ENCODE measurements around the gene SCN10A.

Gene SCN10A

DNA sequence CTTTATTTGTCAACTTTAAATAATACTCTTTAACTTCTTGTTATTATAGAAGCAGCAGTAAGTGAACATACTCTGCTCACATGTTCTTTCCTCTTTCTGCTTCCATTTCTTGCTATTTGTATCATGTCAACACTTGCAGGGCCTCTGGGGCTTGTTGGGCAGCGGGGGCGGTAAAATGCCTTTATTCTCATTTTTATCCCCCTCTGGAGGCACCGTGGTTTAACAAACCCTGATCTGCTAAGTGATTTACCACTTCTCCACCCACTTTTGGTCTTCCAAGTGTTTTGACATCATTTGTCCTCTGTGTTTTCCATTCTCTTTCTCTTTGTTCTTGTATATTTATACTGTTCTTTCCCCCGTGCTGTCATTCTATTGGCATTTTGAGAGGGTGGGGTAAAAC, 33.9 kb downstream of the SCN10A start:
- in situ Hi-C loops (cut with MboI; ENCODE audit: low sequenced_read_pairs), result no loop called here

DNA sequence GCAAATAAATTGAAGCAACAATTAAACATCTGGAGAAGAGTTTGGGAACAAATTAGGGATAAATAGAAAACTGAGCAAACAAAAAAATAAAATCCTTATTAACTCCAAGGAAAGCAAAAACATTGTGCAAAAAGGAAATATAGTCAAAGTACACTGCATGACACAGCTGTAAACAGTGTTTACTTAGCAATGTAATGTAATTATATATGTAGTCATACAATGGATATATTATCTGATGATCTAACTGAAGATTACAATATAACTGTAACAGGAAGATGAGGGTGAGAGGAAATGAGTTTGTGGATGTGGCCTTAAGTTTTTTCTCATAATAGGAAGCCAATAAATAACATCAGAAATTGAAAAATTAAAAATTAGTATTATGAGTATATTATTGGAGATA, 42.5 kb downstream of the SCN10A start:
- in situ Hi-C loops (cut with MboI; ENCODE audit: low sequenced_read_pairs), result no loop called here

DNA sequence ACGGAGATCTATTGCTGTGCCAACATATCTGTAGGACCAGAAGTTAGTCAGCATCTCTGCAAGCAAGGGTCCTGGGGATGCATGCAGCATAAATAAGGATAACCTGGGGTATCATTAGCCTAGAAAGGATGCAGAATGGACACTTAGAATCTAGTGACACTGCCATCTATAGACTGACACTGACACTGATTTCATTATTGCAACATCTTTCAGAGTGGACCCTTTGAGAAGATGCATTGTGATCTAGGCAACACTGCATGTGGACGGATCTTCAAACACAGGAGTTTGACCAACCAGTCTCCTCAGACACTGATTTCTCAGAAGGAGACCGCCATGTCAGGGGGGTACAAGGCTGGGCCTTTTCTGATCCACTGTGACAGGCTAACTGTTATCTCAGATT, 52.4 kb downstream of the SCN10A start:
- in situ Hi-C loops (cut with MboI; ENCODE audit: low sequenced_read_pairs), result no loop called here

DNA sequence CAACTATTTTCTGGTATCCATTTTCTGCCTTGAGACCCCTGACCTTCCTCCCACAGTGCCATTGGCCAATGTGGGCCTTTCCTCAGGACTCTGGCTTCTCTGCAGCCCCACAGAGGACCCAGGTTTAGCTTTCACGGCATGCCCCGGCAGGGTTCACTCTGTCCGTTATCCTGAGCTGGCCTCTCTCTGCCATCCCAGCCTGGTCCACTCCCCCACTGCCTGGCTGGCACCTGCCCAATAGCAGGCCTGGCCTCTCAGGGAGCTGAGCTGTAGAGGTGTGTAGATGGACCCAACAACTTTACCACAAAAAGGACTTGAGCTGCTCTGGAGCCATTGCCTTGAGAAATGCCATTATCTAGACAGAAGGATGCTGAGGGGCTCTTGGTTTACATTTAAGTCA, 57.5 kb downstream of the SCN10A start:
- in situ Hi-C loops (cut with MboI; ENCODE audit: low sequenced_read_pairs), result no loop called here

DNA sequence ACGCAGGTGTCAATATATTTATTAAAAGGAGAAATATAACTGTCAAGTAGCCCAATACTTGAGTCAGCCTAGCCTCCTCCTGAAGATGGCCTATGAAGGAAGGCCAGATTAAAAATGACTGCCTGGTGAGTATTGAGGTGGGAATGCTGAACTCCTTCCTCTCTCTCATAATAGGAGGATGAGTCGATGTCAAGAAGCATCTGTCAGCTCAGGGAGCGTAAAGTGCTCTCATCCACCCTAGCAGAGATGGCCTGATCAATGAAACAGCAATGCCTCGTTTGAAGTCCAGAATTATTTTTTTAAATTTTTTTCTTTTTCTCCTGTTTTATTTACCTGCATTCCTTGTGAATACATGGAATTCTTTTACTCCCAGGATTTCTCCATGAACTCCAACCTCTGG, 58.3 kb downstream of the SCN10A start:
- in situ Hi-C loops (cut with MboI; ENCODE audit: low sequenced_read_pairs), result no loop called here

DNA sequence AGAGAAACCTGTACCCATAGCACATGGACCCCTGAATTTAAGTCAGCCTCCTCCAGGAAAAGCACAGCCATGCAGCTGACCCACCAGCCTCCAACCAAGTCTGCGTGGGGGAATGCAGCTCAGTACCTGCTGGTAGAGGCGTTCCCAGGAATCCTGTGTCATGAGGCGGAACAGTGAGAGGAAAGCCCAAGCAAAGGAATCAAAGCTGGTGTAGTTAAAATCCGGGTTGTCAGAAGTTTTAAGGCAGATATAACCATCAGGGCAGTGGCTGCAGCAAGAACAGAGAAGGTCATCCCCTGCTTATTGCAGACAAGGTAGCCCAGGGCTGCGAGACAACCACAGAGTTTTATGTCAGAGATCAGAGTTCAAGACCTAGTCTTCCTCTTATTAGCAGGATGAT, 59.1 kb downstream of the SCN10A start:
- in situ Hi-C loops (cut with MboI; ENCODE audit: low sequenced_read_pairs), result no loop called here

DNA sequence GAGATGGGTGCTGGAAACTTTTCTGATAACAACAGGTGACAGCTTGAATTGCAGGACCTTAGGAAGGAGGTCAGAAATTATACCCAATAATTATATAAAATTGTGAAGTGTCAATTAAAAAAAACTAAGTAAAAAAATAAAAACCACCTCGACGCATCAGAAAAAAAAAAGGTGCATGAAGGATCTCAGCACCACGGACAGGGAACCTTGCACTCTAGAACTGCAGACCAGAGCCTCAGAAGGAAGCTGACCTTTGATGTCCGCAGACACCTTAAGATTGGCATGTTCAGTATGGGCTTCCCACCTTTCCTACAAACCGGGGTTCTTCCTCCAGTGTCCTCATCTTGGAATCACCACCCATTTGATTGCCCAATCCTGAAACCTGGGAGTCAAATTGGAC, 60.9 kb downstream of the SCN10A start:
- in situ Hi-C loops (cut with MboI; ENCODE audit: low sequenced_read_pairs), result no loop called here

DNA sequence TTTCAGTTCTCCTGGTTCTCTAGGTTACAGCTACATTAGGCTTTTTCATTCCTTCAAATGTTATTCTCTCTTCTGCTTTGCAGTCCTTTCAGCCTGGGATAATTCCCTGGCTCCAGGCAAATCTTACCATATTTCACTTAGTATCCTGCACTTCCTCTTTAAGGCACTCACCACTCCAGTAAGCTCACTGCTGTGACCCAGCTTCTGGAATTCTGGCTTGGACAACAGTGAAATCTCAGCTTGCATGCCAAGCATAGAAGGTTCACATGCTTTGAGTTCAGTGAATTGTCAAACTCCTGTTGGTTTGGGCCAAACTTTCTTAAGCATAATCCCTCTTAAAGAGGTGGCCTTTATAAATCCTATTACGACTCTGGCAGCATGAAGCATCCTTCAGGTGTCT, 69.4 kb downstream of the SCN10A start:
- in situ Hi-C loops (cut with MboI; ENCODE audit: low sequenced_read_pairs), result no loop called here

DNA sequence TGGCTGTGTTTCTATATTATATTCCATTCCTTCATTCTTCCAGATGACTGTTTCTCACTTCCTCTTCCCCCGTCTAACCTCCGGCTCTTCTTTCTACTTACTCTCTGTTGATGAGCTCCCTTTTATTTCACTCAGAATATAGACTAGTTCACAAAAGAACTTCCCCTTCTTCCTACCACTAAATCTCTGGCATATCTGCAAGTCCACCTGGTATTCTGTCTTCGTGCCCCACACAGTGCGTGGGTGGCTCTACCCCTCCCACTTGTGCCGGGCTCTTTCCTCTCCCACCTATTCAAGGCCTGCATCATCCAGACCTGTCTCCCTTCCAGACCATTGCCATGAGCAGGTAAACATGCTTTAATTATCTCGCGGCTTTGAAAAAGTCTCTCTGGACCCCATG, 73.0 kb downstream of the SCN10A start:
- in situ Hi-C loops (cut with MboI; ENCODE audit: low sequenced_read_pairs), result no loop called here

DNA sequence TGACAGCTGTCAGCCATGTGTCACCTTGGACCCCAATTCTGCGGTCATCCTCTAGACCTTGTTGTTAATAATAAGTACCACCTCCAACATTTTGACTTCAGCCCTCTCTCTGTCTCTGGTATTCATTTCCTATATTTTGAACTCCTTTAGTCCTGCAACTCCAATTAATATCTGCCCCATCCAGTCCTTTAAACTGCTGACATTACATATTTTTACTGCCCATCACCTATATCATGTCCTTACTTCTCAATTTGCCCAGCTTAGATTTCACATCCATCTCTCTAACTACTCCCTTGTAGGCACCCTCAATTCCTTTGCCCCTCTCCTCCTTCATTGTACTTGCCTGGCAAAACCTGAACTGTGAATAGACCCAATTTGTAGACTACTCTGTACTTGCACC, 73.5 kb downstream of the SCN10A start:
- in situ Hi-C loops (cut with MboI; ENCODE audit: low sequenced_read_pairs), result no loop called here

DNA sequence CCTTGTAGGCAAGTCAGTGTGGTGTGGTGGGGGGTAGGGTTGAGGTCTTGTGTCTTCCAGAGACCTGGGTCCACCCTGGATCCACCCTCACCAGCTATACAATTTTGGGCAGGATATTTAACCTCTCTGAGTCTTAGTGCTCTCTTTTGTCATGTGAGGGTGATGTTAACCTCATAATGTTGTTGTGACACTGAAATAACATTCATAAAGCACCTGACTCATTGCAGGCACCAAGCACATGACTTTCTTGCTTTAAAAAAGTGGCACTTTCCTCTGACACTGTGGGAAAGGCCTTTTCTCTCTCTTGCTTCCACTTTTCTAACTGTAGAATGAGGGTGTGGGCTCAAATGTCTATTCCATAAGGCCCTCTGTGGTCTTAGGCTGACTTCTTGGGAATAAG, 75.5 kb downstream of the SCN10A start:
- in situ Hi-C loops (cut with MboI; ENCODE audit: low sequenced_read_pairs), result no loop called here

DNA sequence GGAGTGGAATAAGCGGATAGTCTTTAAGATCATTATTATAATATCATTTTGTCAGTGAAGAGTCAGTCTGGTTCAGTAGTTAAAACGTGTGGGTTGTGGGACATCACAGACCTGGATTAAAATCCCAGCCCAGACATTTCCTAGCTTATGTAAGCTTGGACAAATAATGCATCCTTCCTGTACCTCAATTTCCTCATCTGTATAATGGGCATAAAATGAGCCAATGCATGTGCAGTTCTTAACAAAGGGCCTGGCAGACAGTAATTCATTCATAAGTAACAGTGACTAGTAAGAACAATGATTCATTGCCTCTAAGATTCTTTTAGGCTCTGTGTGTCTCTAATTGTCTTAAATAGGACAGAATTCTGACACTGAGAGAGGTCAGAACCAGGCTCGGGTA, 76.1 kb downstream of the SCN10A start:
- in situ Hi-C loops (cut with MboI; ENCODE audit: low sequenced_read_pairs), result no loop called here

DNA sequence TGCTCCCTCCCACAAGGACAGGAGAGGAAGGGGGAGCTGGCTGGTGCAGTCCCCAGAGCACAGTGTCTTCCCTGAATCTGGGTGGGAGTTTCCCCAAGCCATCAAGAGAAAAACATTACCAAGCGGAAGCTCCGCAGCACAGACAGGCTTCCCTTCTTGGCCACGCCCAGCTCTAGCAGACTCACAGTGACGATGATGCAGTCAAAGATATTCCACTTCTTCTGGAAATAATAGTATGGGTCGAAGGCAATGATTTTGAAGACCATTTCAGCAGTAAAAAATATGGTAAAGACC, 76.7 kb downstream of the SCN10A start:
- in situ Hi-C loops (cut with MboI; ENCODE audit: low sequenced_read_pairs), result no loop called here

DNA sequence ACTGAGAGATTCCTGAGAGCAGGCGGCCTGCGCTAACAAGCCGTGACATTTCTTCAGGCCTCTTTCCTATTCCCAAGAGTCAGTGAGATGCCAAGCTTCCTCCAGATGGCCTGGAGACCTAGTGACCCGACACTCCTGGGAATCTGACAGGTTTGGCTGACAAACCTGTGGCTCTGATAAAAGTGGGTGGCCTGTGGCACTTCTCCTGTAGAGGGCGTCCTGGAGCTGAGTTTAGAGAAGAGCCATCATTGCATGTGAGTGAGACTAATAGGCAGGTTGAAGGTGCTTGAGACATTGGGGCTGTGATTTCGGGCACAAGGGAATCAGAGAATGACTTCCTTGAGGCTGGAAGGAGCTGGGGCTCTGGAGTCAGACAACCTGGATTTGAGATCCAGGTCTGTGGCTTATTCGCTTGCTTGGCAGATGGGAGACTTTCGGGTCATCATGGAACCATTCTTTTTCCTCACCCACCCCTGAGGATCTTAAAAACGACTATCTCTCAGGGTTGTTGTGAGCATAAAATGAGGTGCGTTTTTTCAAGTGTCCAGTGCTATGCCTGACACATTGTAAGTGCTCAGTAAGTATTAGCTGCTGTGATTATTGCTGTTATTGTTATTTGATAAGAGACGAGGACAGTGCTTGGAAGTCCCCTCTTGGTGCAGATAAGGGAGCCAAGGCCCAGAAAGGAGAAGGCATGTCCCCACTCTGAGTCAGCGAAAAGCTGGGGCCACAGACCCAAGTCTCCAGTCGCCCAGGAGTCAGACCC, 77.2 kb downstream of the SCN10A start:
- in situ Hi-C loops (cut with MboI; ENCODE audit: low sequenced_read_pairs), result no loop called here

DNA sequence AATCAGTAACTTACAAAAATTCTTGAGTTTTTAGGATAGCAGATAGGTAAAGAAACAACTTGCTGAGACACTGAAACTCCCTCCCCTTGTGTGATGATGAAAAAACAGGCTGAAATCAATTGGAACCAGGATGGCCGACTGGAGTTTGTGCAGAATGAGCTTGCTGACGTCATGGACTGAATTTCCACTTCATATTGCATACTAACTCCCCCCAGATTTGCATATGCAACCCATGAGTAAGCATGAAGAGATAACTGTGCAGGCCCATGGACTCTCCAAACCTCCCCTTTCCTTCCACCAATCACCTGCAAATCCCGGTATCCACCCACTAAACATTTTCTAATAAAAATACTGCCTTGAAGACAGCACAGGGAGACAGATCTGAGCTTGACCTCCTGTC, 84.5 kb downstream of the SCN10A start:
- in situ Hi-C loops (cut with MboI; ENCODE audit: low sequenced_read_pairs), result no loop called here

DNA sequence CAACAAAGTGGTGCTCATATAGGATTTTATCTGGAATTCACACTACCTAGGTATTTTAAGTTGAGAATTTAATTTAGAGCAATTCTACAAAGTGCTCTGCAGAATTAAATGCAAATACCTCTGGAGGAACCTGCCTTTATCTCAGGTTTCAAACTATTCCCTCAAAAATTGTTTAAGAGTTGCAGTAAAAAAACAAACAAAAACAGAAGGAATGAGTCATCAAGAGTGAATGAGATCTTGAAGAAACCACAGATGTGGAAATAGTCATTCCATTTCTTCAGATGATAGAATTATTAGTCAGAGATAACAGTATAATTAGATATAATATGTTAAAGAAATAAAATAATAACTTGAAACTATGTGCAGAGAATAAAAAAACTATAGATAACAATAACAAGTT, 85.7 kb downstream of the SCN10A start:
- in situ Hi-C loops (cut with MboI; ENCODE audit: low sequenced_read_pairs), result no loop called here

DNA sequence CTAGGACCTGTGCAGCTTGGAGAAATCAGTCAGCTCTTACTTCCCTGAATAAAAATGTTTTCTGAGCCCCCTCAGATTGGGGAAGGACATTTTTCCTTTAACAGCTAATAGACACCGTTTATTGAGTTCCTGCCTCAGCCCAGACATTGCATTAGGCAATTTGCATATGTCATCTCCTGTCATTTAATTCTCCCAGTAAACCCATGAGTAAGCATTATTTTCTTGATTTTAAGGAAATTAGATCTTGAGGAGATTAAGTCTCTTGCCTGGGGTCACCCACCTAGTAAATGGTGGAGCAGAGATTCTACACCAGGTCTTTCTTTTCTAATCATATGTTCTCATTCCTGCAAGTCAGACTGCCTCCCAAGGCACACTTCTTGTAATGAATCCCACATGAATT, 88.0 kb downstream of the SCN10A start:
- in situ Hi-C loops (cut with MboI; ENCODE audit: low sequenced_read_pairs), result no loop called here

DNA sequence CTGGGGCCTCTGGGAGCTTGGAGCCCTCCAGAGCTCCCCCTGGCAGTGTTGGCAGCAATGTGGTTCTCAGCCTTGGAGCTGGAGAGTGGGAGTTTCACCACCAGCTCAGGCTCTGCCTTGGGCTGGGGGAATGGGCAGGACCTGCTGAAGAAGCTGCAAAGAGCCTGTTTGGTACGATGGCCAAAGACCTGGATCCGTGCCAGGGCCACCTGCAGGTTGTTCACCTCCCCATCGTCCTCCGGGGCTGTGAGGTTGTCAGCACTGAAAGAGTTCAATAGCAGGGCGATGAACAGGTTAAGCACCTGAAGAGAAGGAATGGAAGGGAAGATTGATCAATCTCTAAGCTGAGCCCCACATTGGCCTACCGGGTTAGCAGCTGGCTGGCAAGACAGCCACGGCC, 89.3 kb downstream of the SCN10A start:
- in situ Hi-C loops (cut with MboI; ENCODE audit: low sequenced_read_pairs), result no loop called here

DNA sequence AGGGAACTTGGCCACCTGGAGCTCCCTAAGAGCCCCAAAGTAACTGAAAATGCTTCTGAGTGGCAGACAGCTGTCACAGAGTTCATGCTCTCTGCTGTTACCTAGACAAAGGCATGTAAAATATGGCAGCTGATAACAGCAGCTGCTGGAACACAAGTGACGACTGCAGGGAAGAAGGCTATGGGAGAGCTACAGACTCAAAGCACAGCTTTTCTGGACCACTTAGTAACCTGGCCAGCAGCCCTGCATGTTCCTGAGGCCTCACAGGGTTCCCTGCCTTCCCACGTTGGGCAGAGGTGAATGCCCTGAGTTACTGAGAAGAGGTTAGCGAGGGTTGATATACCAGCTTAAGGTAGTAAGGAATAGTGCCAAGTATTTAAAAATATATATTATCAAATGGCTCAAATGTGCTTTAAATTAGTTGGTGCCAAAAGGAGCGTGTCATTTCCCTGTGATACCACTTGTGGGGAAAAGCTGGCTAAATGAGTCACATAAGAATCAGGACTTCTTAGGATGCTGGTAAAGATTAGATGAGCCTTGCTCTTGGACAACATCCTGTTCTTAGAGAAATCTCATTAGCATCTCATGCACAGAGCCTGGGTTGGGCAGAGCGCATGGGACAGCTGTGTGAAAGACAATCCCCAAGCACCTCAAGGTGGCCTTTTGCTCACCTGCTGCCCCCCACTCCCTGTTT, 90.1 kb downstream of the SCN10A start:
- in situ Hi-C loops (cut with MboI; ENCODE audit: low sequenced_read_pairs), result no loop called here

DNA sequence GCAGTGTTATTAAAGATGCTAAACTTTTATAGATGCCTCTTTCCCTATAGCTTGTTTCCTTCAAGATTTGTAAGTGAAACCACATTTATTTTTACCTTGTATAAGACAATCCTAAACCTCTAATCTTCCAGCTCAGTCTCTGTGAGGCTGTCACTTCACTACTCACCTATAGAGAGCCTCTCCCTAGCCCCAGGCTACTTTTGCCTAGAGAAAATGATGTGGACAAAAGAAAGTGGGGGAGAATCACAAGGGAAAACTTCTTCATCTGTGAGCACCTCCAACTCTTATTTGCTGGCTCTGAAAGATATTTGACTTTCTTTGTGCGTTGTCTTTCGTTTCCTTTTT, 91.7 kb downstream of the SCN10A start:
- in situ Hi-C loops (cut with MboI; ENCODE audit: low sequenced_read_pairs), result no loop called here

DNA sequence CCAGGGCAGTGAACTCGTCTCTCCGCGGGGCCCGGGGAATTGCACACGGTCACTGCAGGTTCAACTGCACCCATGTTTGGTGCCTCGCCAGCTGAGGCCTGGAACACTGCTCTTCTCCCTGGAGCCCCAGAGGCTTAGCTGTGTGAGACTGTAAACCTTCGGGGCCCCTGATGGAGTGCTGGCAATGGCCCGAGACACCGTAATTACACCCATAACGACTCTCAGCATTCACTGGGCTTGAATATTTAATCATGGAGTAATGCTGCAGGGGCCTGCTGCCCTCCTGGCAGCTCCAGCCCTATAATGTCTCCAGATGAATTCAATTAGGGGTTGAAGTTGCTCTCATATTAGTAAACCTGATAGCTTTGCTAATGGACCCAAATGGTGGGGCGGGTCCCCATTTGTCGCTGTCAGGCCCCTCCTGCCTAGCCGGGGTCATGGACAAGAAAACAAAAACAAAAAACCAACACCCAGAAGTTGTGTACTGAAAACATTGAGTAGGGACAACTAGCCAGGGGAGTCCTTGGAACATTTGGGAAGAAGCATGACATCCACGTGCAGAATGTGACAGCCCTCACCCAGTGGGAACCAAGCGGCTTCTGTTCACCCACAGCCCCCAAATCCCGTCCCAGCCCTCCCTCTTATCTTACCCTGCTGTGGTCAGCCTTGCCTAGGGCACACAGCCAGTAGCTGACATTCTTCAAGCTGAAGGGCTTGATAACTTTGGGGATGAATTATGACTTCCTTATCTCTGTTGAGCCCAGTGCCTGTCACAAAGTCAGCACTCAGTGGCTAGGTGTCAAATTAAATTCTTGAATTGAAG, 92.2 kb downstream of the SCN10A start:
- in situ Hi-C loops (cut with MboI; ENCODE audit: low sequenced_read_pairs), result no loop called here

All from hTERT RPE-1 (cell line).